Kidney epithelial cell (primary cell): ENCODE measurements around the gene MBNL2. TPM values are rescaled to one million over a fixed set of nuclear protein-coding genes. Genes with fewer than 3 reads are reported as not detected.

Source experiments
- DNase-seq: peaks from one replicate; pipeline ENCODE4 v3.0.0-alpha.2; 2010; ENCODE audit warnings: low read depth
- H3K27me3 ChIP-seq: 2 replicates; pipeline ENCODE4 v1.6.0; 2011; ENCODE audit warnings: low read length; ENCODE audit not compliant: control insufficient read depth, insufficient read depth
- H3K36me3 ChIP-seq: 2 replicates; pipeline ENCODE4 v1.5.1; 2011; ENCODE audit warnings: low read length; ENCODE audit not compliant: control insufficient read depth, insufficient read depth
- H3K4me3 ChIP-seq: 2 replicates; pipeline ENCODE4 v1.5.1; 2011; ENCODE audit warnings: low read depth, mild to moderate bottlenecking, control low read depth, low read length
- total RNA-seq: library from RNA; depleted of rRNA; stranded (reverse); fragments of >200 nt; gene quantifications from 2 replicates; pipeline ENCODE4 v1.2.3, GENCODE V29; 2015
- TF ChIP-seq, protein P1 (sequence below): IDR thresholded peaks from 2 replicates; pipeline ENCODE4 v1.5.1; 2011; ENCODE audit warnings: mild to moderate bottlenecking, moderate library complexity, low read length, control low read depth, inconsistent platforms; ENCODE audit not compliant: insufficient read depth, poor library complexity, severe bottlenecking

Gene MBNL2
- total RNA-seq, 1 donor from 2014 or later, result 42.4 TPM

GRCh38 chr13:97338571-97338970 lies 116.4 kb downstream of the MBNL2 start:
- DNase-seq, result no peak
- Histone ChIP-seq H3K4me3 (no peak overlapping the region), H3K27me3 (no peaks in the 10 kb centered on the region), H3K36me3 (peaks cover 1% of the 10 kb centered on the region)
- TF ChIP-seq, protein P1, sequence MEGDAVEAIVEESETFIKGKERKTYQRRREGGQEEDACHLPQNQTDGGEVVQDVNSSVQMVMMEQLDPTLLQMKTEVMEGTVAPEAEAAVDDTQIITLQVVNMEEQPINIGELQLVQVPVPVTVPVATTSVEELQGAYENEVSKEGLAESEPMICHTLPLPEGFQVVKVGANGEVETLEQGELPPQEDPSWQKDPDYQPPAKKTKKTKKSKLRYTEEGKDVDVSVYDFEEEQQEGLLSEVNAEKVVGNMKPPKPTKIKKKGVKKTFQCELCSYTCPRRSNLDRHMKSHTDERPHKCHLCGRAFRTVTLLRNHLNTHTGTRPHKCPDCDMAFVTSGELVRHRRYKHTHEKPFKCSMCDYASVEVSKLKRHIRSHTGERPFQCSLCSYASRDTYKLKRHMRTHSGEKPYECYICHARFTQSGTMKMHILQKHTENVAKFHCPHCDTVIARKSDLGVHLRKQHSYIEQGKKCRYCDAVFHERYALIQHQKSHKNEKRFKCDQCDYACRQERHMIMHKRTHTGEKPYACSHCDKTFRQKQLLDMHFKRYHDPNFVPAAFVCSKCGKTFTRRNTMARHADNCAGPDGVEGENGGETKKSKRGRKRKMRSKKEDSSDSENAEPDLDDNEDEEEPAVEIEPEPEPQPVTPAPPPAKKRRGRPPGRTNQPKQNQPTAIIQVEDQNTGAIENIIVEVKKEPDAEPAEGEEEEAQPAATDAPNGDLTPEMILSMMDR, result no peak

- no peaks in the 10 kb centered on the region for H3K27me3 ChIP-seq
- no peak for DNase-seq
- TF ChIP-seq, protein P1, result no peak
Observed at GRCh38 chr13:97339019-97339987, 117.2 kb downstream of the MBNL2 start.

GRCh38 chr13:97339988-97340749 lies 118.0 kb downstream of the MBNL2 start:
- Histone ChIP-seq H3K27me3 (no peaks in the 10 kb centered on the region), H3K4me3 (no peak overlapping the region), H3K36me3 (peaks cover 1% of the 10 kb centered on the region)
- DNase-seq, result no peak
- TF ChIP-seq, protein P1, result no peak

More at GRCh38 chr13:97339019-97339987, 117.2 kb downstream of the MBNL2 start:
- Histone ChIP-seq H3K36me3 (peaks cover 1% of the 10 kb centered on the region), H3K4me3 (no peak overlapping the region)

DNA sequence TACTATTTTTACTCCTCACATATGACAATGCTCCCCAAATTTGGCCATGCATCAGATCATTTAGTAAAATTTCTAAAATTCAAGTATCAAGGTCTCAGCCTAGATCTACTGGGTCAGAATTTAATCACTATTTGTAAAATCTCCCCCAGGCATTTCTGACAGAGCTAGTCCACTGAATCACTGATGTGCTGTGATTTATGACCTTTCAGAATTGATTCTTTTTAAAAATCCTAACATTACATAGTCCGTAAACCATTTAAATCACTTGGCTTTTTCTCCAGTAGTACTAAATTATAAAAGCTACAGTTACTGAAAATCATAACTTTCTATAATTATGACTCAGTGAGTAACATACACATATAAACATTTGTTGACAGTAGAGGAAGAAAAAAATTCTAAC lies 119.0 kb downstream of the MBNL2 start:
- Histone ChIP-seq H3K4me3 (no peak overlapping the region), H3K27me3 (no peaks in the 10 kb centered on the region), H3K36me3 (peaks cover 1% of the 10 kb centered on the region)
- TF ChIP-seq, protein P1, result no peak
- no peak for DNase-seq

GRCh38 chr13:97342136-97342535 lies 120.0 kb downstream of the MBNL2 start:
- no peak overlapping the region for H3K4me3 ChIP-seq
- no peaks in the 10 kb centered on the region for H3K27me3 ChIP-seq
- peaks cover 1% of the 10 kb centered on the region for H3K36me3 ChIP-seq
- TF ChIP-seq, protein P1, result no peak
- no peak for DNase-seq
